DMS153 (cell line): Measurements from ENCODE around the gene SLC37A4.
"Not testable (repeated sequence)": the region's sequence is repeated elsewhere in the genome, so short reads cannot be mapped to it uniquely, and the experiment has no call there.

ENCODE experiments used
- DNase-seq: peaks from one replicate; lab custom pipeline; 2025; lab: John Stamatoyannopoulos, UW

SLC37A4 gene

DNA sequence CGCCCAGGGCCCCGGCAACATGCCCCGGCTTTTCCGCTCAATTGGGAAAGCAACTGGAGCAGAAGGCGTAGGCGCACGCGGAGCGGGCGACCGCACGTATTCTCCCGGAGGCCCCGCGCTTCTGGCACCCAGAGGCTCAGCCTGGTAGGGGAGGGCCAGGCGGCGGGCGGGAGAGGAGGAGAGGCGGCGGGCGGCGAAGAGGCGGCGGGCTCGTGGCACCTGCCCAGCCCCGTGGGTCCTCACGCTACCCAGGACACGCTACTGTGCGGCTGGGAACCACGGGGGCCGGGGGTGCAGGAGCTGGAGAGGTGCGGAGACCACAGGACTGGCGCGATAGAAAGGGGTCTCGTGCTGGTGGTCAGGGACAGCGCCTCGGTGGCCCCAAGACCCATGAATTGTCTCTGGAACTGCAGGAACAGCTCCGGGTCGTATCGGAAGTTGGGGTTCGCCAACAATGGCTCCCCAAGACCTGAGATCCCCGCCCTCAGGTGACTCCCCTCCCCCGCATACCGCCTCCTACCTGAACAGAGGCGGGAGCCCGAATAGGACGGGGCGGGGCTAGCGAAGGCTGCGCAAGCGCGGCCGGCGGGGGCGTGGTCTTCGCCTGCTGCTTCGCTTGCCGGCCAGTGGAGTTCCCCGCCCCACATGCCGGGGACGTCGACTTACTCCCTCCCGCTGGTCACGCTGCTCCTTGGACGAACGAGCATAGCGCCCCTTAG, at the start of gene SLC37A4:
Gene SLC37A4, minus strand, starts transcription at position 549 of the 719 bp plus-strand sequence.
- DNase-seq, result peak; percentile 96

DNA sequence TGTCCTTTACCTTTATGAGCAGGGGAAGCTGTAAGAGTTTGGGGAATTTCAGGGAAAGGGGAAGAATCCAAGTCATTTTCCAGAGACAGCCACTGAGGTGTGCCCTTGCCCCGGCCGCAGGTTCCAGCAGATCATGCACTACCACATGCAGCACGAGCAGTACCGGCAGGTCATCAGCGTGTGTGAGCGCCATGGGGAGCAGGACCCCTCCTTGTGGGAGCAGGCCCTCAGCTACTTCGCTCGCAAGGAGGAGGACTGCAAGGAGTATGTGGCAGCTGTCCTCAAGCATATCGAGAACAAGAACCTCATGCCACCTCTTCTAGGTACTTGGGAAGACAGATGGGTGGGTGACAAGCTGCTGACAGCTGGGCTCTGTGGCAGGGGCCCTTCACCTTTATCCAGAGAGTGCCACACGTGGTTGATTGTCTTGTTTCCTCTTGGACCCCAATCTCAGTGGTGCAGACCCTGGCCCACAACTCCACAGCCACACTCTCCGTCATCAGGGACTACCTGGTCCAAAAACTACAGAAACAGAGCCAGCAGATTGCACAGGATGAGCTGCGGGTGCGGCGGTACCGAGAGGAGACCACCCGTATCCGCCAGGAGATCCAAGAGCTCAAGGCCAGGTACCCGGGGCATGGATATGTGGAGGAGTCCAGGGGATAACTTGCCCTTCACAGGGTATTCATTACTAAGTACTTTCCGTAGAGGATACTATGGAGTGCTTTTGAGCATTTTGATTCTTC, 48.2 kb upstream of the SLC37A4 start:
- no peak for DNase-seq

DNA sequence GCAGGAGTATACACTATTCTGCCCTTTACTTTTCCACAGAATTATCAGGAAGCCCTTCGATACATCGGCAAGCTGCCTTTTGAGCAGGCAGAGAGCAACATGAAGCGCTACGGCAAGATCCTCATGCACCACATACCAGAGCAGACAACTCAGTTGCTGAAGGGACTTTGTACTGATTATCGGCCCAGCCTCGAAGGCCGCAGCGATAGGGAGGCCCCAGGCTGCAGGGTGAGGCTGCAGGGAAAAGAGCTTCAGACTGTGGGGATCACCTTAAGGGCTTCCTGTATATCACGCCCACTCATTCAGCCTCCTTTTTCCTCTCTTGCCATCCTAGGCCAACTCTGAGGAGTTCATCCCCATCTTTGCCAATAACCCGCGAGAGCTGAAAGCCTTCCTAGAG, 47.2 kb upstream of the SLC37A4 start:
- DNase-seq, result no peak

DNA sequence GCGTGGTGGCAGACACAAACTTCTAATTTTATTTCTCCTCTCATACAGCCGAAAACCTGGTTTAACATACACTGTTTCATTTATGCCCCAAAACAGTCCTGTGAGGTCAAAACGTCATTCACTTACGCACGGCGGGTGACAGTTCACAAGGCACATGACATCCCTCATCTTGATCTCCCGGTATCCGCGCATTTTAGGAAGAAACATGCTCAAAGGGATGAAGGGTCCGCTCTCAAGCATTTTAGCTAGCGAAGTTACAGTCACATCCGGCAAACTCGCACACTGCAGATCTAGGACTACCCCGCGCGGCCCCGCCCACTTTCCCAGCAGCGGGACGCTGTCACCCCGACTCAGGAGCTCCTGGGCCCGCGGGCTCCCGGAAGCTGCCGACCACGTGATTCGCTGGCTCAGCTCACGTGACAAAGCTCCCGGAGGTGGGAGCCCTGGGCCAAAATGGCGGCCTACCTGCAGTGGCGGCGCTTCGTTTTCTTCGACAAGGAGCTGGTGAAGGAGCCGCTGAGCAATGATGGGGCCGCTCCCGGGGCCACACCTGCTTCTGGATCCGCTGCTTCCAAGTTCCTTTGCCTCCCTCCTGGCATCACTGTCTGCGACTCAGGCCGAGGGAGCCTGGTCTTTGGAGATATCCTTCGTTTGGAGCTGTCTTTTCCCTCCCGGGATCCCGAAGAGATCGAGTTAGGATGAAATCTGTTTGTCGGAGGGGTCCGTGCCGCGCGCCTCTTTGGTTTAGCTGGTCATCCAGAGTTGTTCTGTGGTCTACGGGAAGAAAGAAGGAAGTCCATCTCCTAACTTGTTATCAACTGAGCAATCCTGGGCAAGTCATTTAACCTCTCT, 36.9 kb upstream of the SLC37A4 start, which contains the start of gene VPS11:
Gene VPS11, plus strand, starts transcription at position 448 of the 852 bp plus-strand sequence. Its CDS starts 6 bp downstream, at position 454.
- peak; percentile 92 for DNase-seq

DNA sequence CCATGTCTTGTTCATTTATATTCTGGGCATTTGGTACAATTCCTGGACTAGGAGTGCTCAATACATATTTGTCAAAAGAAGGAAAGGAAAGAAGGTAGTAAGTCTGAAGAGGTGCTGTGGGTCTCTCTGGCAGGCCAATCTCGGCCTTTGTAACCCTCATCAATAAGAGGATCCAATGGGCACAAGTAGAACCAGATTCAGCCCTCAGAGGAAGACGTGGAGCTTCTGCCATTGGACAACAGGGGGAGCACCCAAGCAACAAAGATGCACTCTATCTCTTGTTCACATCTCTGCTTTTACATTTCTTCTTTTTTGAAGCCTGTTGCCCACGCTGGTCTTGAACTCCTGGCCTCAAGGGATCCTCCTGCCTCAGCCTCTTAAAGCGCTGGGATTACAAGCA, 34.7 kb upstream of the SLC37A4 start:
- no peak for DNase-seq

DNA sequence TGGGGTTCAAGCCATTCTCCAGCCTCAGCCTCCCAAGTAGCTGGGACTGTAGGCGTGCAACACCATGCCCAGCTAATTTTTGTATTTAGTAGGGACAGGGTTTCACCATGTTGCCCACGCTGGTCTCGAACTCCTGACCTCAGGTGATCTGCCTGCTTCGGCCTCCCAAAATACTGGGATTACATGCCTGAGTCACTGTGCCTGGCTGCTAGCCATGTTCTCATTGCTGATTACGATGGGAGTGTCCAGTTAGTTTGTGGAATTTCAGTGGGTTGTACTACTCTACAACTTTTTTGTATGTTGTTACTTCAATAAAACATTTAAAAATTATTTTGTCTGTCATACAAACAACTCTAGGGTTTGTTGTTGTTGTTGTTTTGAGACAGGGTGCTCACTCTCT, 32.1 kb upstream of the SLC37A4 start:
- DNase-seq, result no peak

DNA sequence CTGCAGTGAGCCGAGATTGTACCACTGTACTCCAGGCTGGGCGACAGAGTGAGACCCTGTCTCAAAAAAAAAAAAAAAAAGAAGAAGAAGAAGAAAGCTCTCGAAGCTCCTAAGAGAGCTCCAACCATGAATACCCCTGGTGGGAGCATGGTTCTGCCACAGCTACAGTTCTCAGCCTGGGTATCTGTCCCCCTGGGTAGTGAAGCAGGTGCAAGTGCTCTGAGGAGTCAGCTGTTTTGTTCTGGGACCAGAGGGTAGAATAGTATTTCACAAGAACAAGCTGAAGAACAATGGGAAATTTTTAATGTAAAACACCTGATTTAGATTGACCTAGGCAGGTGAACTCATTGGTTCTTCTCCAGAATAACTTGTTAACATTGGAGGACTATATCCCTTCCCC, 30.6 kb upstream of the SLC37A4 start:
- no peak for DNase-seq

DNA sequence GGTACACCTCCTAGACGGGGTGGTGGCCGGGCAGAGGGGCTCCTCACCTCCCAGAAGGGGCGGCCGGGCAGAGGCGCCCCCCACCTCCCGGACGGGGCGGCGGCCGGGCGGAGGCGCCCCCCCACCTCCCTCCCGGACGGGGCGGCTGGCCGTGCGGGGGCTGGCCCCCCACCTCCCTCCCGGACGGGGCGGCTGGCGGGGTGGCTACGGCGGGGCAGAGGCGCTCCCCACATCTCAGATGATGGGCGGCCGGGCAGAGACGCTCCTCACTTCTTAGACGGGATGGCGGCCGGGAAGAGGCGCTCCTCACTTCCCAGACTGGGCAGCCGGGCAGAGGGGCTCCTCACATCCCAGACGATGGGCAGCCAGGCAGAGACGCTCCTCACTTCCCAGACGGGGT, 28.5 kb upstream of the SLC37A4 start:
- DNase-seq, result not testable (repeated sequence)

DNA sequence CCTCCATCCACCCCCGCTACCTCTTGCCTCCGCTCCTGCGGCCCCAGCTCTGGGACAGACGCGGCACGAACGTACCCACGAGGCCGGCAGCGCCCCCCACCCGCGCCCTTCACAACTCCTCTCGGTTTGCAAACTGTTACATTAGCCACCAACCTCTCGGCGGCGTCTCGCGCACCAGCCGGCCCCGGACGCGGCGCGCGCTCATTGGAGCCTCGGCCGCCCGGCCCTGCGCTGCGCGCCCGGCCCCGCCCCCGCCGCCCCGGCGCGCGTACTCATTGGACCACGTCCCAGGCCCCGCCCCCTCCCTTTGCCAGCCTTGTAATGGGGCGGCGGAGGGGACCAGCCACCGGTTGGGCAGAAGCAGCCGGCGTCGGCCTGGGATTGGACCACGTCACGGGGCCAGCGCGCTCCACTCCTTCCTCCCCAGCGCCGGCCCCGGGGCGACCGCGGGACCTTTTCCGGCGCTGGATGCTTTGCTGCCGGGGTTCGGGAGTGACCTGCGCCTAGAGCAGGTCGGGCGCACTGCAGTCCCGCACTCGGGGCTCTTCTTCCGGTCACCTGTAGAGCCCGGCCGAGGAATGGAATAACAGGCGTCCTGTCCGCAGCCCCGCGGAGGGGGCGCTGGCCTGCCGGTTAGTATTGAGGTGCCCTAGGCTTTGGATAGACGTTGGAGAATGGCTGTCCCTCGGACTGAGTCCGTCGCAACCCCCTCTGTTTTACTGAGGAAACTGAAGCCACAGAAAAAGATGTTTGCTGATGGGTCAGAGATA, 26.5 kb upstream of the SLC37A4 start, which contains the start of gene HYOU1:
Gene HYOU1, minus strand, starts transcription at position 206 of the 770 bp plus-strand sequence. CDS start 1,045 bp downstream, outside the sequence.
- peak; percentile 89 for DNase-seq

DNA sequence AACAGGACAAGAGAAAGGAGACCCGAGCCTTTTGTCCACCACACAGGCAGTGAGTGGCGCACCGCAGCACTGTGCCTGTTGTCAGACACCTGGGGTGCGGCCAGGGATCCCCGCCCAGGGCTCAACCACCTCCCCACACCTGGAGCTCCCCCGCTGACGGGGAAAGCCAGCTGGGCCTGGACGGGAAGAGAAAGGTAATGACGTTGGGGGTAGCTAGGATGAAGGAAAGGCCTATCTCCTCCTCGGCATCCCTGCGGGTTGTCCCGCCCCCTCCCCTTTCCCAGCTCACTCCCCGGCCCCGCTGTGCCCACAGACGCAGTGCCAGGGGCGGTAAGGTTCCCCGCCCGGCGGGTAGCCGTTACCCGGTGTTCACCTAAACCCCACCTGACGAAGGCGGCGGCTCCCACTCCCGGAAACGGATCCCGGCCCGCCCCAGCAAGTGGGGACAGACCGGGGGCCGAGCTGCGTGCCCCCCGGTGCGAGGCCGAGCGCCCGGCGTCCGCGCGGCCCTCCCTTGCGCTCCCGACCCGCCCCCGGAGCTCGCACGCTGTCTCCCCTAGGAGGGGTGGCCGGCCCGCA, 25.8 kb upstream of the SLC37A4 start:
- no peak for DNase-seq

DNA sequence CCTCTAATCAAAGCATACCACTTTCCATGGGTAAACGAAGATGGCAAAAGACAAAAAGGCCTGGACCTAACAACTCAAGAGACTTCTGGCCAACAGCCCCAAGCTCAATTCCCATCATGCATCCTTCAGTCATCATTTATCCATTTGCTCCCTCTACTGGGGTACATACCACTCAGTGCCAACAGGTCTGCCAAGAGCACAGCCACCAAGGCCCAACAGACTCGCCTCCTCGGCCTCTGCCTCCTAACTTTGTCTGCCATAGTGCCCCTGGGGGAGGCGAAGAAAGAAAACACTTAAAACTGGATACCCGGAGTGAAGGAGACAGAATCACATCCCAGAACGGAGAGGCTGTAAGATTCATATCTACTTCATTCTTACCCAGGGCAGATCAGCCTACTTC, 25.2 kb upstream of the SLC37A4 start:
- DNase-seq, result no peak

DNA sequence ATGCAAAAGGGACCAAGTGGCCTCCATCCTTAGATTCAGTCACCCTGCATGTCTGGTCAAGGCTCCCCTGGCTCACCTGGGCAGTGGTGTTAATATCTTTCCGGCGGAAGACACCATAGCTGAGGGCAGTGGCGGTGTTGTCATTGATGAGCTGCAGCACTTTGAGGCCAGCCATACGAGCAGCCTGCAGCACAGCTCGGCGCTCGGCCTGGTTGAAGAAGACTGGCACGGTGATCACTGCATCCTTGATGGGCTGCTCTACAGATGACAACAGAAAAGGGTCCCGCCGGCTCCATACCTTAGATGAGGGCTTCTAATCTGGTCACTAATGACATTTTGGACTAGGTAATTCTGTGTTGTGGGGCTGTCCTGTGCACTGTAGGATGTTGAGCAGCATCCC, 23.7 kb upstream of the SLC37A4 start:
- DNase-seq, result no peak

DNA sequence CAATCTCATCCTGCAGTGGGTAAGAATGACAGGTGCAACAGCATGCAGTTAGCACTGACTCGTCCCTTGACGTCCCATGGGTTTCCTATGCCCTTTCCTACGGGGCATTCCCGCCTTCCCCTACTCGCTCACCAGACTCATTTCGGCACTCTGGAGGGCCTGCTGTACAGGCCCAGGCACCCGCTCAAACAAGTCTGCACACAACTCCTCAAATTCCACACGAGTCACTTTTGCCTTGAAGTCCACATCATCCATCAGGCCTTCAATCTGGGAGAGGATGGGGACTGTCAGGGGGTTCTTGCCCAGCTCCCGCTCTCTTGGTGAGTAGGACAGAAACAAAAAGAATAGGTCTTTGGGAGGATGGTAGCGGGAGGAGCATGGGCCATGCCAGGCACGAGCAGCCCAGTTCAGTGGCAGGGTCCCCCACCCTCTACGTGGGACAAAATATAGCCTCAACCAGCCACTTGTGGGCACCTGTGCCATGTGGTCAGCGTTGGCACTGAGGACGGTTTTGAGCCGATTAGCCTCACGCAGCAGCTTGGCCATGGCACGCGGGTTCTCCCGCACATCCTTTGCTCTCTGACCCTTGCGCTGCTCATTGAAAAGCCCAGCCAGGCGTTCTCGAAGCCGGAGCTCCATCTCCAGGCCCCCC, 21.6 kb upstream of the SLC37A4 start:
- no peak for DNase-seq

DNA sequence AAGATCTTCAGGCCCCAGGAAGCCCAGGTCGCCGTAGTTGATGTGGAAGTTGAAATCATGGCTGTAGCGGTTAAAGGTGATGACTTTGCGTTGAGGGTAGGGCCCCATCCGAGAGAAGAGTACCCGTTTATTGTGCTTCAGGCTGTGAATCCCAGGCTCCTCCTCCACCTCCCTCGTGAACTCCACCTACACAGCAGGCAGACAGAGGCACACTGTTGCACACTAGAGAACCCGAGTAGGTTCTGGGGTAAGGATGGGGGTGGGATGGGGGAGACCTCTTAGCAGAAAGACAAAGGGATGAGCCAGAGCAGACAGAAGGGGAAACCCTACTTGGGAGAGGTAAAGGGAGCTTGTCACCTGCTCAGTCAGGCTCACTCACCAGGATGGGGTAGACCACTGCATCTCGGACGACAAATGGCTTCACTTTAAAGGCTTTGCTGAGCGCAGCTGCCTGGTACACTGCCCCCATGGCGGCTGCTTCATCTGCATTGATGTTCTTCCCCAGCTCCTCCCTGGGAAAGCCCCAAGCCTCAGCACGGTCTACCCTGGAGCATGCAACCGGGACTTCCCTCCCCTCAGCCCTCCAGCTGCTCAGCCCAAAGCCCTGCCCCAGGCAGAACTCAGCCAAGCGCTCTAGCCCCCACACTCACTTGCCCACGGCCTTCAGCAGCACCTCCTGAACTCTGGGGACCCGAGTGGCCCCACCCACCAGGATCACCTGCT, 20.9 kb upstream of the SLC37A4 start:
- no peak for DNase-seq

DNA sequence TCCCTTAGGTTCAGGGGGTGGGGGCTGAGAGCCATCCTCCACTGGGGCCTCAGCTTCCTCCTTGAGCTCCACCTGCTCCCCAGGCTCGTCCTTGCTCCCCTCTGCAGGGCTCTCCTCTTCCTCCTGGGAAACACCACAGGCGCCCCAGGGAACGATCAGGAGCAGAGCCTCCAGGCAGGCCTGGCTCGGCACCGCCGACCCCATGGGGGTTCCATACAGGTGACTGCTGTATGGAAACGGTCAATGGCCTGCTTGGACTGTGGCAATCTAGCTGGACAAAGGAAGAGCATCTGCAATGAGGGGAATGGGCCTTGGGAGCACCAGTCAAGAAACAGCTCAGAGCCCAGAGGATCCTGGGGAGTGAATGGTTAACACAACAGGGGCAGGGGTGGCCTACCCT, 18.4 kb upstream of the SLC37A4 start:
- DNase-seq, result no peak

DNA sequence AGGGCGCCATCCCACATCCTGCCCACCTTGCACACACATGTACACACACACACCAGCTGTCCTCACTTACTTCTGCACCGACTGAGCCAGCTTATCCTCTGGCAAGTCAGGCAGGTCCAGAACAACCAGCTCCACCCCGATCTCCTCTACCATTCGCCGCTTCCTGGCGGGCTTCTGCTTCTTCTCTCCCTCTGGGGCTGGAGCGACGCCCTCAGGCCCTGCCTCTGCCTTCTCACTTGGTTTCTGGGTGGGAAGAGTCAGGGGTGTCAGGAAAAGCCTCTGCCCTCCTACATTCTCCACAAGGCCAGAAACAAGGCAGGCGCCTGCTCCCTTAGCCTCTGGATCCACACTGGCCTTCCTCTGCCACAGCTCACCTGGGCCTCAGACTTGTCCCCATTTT, 18.0 kb upstream of the SLC37A4 start:
- DNase-seq, result no peak

DNA sequence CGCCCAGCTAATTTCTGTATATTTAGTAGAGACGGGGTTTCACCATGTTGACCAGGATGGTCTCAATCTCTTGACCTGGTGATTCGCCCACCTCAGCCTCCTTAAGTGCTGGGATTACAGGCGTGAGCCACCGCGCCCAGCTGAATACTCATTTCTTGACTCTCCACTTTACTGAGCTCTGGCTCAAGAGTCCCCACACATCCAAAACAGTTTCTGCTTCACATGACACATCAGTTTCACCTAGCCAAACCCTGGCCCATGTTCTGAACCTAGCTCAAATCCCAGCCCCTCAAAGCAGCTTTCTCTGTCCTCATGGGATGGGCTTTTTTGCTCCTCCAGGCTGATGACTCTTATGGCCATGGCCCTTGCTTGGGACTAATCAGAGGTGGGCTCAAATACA, 16.5 kb upstream of the SLC37A4 start:
- DNase-seq, result no peak

DNA sequence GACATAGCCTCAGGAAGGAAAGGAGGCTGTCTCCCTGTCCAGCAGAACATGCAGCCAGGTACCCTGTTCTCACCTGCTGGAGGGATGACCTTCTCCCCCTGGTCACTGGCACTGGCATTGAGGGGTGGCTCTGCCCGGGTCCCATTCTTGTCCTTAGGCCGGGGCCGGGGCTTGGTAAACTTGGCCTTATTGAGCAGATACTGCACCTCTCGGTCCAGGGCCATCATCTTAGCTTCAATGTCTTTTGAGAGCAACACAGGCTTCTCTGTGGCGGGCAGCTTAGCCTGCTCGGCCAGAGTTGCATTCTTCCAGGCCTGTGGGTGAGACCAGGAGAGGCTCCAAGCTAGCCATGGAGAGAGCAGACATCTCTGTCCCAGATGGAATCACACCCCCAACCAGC, 15.8 kb upstream of the SLC37A4 start:
- no peak for DNase-seq

DNA sequence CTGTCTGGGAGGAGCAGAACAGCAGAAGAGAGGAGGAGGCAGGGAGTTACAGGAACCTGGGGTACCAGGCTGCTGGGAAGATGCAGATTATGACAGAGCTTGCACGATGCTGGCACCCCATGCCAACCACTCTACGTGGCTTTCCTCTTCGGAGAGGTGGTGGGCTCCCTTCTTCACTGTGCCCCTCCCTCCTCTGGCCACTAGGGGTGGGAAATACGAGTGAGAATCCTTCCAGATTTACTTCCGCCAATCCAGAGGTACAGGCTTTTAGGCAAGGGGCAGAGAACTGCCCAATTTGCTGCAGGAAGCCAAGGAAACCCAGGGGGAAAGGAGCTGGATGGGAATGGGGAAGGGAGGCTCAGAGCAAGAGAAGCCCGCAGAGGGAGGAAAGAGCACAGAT, 14.0 kb upstream of the SLC37A4 start:
- no peak for DNase-seq

DNA sequence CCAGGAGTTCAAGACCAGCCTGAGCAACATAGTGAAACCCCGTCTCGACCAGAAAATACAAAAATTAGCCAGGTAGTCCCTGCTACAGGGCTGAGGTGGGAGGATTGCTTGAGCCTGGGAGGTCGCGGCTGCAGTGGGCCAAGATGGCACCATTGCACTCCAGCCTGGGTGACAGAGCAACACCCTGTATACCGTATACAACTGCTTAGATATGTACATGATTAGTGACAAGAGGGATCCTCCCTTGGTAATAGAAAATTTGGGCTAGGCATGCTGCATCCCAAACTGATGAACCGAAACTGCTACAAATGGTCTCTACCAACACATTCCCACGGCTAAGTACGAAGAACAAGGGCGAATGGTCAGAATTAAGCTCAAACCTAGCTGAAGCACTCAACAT, 12.2 kb upstream of the SLC37A4 start:
- DNase-seq, result no peak
